Prostate gland (tissue), 2 donors: ENCODE measurements around the gene RAB5B. TPM values are rescaled to one million over a fixed set of nuclear protein-coding genes. Genes with fewer than 3 reads are reported as not detected.

ENCODE experiments used
- DNase-seq: peaks from one replicate; pipeline ENCODE4 v3.0.0-alpha.2; 2019; ENCODE audit warnings: low spot score
- H3K27ac ChIP-seq, 2 donors: fragments of 200-600 bp; sonication (generic); 2 replicates each; pipeline ENCODE4 v1.5.1; 2017 to 2019
- H3K27me3 ChIP-seq: fragments of 200-600 bp; sonication (generic); replicated peaks from 2 replicates; pipeline ENCODE4 v1.5.1; 2019; ENCODE audit not compliant: insufficient read depth
- H3K36me3 ChIP-seq, 2 donors: fragments of 200-600 bp; sonication (generic); 1 replicate in 1 of 2; 2 replicates in 1 of 2; pipeline versions ENCODE4 v1.5.1 to v1.8.1; 2017 to 2019
- H3K4me1 ChIP-seq: fragments of 200-600 bp; sonication (generic); replicated peaks from 2 replicates; pipeline ENCODE4 v1.5.1; 2019
- H3K4me3 ChIP-seq, 2 donors: fragments of 200-600 bp; sonication (generic); 2 replicates each; pipeline ENCODE4 v1.5.1; 2017 to 2019
- H3K9me3 ChIP-seq: fragments of 200-600 bp; sonication (generic); 2 replicates; pipeline ENCODE4 v1.5.1; 2017
- CTCF ChIP-seq, 4 experiments: fragments of 200-600 bp in 2 of 4; fragments of 450-650 bp in 2 of 4; sonication (generic) in 2 of 4; IDR thresholded peaks; 1 replicate in 3 of 4; 2 replicates in 1 of 4; pipeline ENCODE4 v1.5.1; 2016 to 2019; ENCODE audit warnings: antibody characterized with exemption in 4 of 4, mild to moderate bottlenecking in 2 of 4, moderate library complexity in 2 of 4
- POLR2A ChIP-seq: fragments of 450-650 bp; IDR thresholded peaks from one replicate; pipeline ENCODE4 v1.6.1; 2016; ENCODE audit warnings: antibody characterized with exemption, mild to moderate bottlenecking
- POLR2AphosphoS5 ChIP-seq: sonication (generic); formaldehyde crosslinking; IDR thresholded peaks from one replicate; pipeline ENCODE4 v1.6.1; 2017; ENCODE audit warnings: antibody characterized with exemption
- WGBS: methylation state at CpG from one replicate; pipeline ENCODE4 v1.1.5; 2018; 5-methylcytosine and 5-hydroxymethylcytosine counted together
- intact Hi-C: fragments of 100-400 bp; cut with DNase I; formaldehyde crosslinking; loops from one replicate; pipeline ENCODE4 v1.14.2; 2022
- total RNA-seq, 2 donors: library from RNA; depleted of rRNA; stranded (reverse); fragments of >200 nt; gene quantifications; one replicate each; pipeline ENCODE4 v1.1.0, GENCODE V29; 2016

The RAB5B gene
- total RNA-seq, 2 donors from 2014 or later = 82.5 to 191 TPM

GRCh38 chr12:56042843-56043242 is 69.0 kb downstream of the RAB5B start:
- peak overlapping the region; percentile 63 to 85 for H3K4me3 ChIP-seq
- H3K4me1 ChIP-seq = no peaks in the 10 kb centered on the region
- peak overlapping the region; percentile 84 to 94 for H3K27ac ChIP-seq
- intact Hi-C loops = loop anchor here (5.0 to 10.0 kb wide), 3 partner anchors 46 to 308 kb away; partner anchors contain the start of genes ORMDL2, SARNP and SUOX
- 33% methylated on average over 9 of the region's 9 CpGs for WGBS
- no peaks in the 10 kb centered on the region for H3K36me3 ChIP-seq
- TF ChIP-seq POLR2A = no peak
- TF ChIP-seq POLR2AphosphoS5 = no peak
- no peak for TF ChIP-seq CTCF (IDR thresholded peaks at IDR 0.05)
- no peak for DNase-seq
- no peaks in the 10 kb centered on the region for H3K9me3 ChIP-seq
- no peaks in the 10 kb centered on the region for H3K27me3 ChIP-seq

Other genes with a start within 250 kb of the RAB5B start
- gene CD63, start 245.1 kb upstream of the RAB5B start, total RNA-seq = 100 to 1,000 TPM; 485 to 585 TPM
- gene GDF11, start 231.0 kb upstream of the RAB5B start, total RNA-seq = 10 to 100 TPM in 1 of 2 donors, 1 to 10 TPM in 1; 4.1 to 10.3 TPM
- 10 to 100 TPM; 65.9 to 75.9 TPM for gene SARNP, start 156.4 kb upstream of the RAB5B start, total RNA-seq
- gene ORMDL2, start 156.0 kb upstream of the RAB5B start, total RNA-seq = 10 to 100 TPM; 23.1 to 29.3 TPM
- 10 to 100 TPM; 58.0 to 79.6 TPM for gene DNAJC14, start 144.5 kb upstream of the RAB5B start, total RNA-seq
- gene MMP19, start 131.1 kb upstream of the RAB5B start, total RNA-seq = 1 to 10 TPM in 1 of 2 donors, under 1 TPM in 1; 0.46 to 2.6 TPM
- gene PYM1, start 46.2 kb upstream of the RAB5B start, total RNA-seq = 10 to 100 TPM; 89.0 to 94.5 TPM
- gene DGKA, start 42.9 kb upstream of the RAB5B start, total RNA-seq = 100 to 1,000 TPM in 1 of 2 donors, 10 to 100 TPM in 1; 74.9 to 161 TPM
- 1 to 10 TPM in 1 of 2 donors, under 1 TPM in 1; 0.18 to 8.6 TPM for gene PMEL, start 8.0 kb upstream of the RAB5B start, total RNA-seq
- 10 to 100 TPM; 24.3 to 28.2 TPM for gene CDK2, start 7.2 kb upstream of the RAB5B start, total RNA-seq
- gene SUOX, start 23.2 kb downstream of the RAB5B start, total RNA-seq = 10 to 100 TPM; 23.6 to 49.6 TPM
- 1 to 10 TPM; 2.2 to 6.2 TPM for gene IKZF4, start 47.0 kb downstream of the RAB5B start, total RNA-seq
- 1,000 to 10,000 TPM in 1 of 2 donors, 100 to 1,000 TPM in 1; 284 to 1,659 TPM for gene RPS26, start 67.8 kb downstream of the RAB5B start, total RNA-seq
- gene ERBB3, start 106.1 kb downstream of the RAB5B start, total RNA-seq = 100 to 1,000 TPM in 1 of 2 donors, 10 to 100 TPM in 1; 77.3 to 117 TPM
- 10 to 100 TPM; 75.0 to 93.3 TPM for gene PA2G4, start 130.5 kb downstream of the RAB5B start, total RNA-seq
- gene RPL41, start 142.6 kb downstream of the RAB5B start, total RNA-seq = 1,000 to 10,000 TPM; 2,549 to 4,385 TPM
- 1 to 10 TPM; 4.6 to 9.1 TPM for gene ZC3H10, start 144.2 kb downstream of the RAB5B start, total RNA-seq
- gene ESYT1, start 154.2 kb downstream of the RAB5B start, total RNA-seq = 100 to 1,000 TPM in 1 of 2 donors, 10 to 100 TPM in 1; 66.8 to 167 TPM
- gene MYL6B, start 178.5 kb downstream of the RAB5B start, total RNA-seq = 100 to 1,000 TPM in 1 of 2 donors, 10 to 100 TPM in 1; 66.4 to 203 TPM
- 1,000 to 10,000 TPM; 1,587 to 1,792 TPM for gene MYL6, start 184.3 kb downstream of the RAB5B start, total RNA-seq
- 100 to 1,000 TPM in 1 of 2 donors, 10 to 100 TPM in 1; 60.4 to 101 TPM for gene SMARCC2, start 215.4 kb downstream of the RAB5B start, total RNA-seq
- 10 to 100 TPM; 74.4 to 90.4 TPM for gene RNF41, start 247.8 kb downstream of the RAB5B start, total RNA-seq